NCI-H446 treated with DMSO at 0.1 percent for 48 hours (cell line): Measurements from ENCODE around the gene SMG6.
"Not testable (repeated sequence)": the region's sequence is repeated elsewhere in the genome, so short reads cannot be mapped to it uniquely, and the experiment has no call there.

ENCODE experiments used
- DNase-seq: peaks from one replicate; lab custom pipeline; 2025; lab: John Stamatoyannopoulos, UW

Gene SMG6

DNA sequence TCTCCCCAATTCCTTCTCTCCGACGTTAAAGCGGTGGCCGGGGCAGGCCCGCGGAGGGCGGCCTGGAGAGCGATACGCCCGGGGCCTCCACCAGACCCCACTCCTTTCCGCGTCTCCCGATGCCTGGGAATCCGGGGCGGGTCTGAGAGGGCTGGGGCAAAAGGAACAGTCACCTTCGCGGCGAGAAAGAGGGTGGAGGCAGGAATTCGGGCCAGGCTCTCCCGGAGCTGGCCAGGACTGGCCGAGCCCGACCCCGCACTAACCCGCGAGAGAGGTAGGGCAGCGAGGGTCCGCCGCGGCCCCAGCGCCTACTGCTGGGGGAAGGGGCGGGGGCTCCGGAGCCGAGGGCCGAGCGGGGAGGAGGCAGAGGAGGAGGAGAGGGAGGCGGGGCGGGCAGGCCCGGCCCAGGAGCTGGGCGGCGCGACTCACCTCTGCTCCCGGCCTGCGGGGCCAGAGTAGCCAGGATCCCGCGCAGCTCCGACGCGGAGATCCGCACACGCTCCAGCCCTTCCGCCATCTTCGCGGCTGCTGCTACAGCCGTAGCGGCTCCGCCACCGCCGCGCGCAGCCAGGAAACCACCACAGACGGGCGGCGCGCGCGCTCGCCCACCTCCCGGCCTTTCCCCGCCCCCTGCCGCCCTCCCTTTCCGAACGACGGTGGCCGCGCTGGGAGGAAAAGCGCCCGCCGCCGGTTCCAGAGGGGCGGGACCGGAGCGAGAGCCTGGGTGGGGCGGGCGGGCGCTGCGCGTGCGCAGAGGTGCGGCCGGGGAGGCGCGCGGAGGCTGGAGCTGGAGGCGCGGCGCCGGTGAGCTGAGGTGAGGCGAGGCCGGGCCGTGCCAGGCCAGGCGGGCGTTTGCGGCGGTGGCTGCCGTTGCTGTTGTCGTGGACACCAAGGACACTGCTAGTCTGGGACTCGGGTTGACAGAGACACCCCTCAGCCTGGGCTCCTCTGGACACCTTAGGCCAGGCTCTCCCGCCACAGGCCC is at the start of gene SMG6, which contains the start of gene SRR:
Gene SMG6, minus strand, starts transcription at position 582 of the 985 bp plus-strand sequence. Its CDS starts 65 bp downstream, at position 517.
Gene SRR, plus strand, starts transcription at position 747 of the 985 bp plus-strand sequence. CDS start 11,611 bp downstream, outside the sequence.
- peak; percentile 55 for DNase-seq

- DNase-seq = no peak
Measured at GRCh38 chr17:2351269-2351668, 47.7 kb upstream of the SMG6 start.

DNA sequence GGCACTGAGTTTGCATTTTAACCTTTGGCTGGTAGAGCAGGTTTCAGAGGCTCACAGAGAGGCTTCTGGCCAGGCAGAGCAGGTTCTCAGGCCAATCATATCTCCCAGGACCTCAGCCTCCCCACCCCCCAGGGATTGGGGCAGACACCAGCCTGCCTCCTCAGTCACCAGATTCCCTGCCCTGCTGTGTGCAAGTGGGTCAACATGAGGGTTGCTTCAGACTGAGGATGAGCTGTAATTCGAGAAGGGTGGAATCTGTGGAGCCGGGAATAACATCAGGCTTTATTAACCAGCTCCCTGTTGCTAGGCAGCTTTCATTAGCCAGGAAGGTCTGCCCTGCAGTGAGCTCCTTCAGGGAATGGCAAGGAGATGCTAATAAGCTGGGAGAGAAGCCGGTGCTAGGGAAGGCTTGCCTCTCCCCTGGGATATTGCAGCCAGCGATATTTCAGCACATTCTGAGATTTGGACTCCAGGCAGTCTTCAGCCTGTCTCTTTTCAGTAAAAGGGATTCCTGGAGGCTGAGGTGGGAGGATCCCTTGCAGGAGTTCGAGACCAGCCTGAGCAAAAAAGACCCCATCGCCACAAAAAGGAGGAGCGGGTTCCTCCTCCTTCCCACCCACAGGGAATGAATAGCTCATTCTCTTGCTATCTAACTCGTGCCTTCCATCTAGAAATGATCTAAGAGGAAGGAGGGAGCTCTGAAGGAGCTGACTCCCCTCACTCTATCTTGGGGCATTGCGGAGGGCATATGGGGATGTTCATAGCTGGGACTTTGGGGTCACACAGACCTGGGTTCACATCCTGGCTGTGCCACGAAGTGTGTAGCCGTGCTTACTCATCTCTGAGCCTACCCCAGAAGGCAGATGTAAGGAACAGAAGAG is 44.5 kb upstream of the SMG6 start:
- peak; percentile 77 for DNase-seq

DNA sequence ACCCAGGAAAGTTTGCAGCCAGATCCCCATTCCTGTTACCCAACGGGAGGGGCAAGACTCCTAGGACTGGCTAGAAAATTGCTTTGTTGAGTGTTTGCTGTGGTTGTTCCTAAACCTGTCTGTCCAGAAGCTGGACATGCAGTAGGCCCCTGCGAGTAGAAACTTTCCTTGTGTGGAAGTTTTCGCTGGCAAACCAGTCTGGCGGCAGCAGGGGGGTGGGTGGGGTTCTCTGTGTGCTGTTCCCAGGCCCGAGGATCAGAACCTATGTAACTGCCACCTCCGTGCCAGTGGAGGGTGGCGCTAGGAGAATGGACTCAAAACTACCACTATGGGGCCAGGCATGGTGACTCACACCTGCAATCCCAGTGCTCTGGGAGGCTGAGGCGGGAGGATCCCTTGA is 42.9 kb upstream of the SMG6 start:
- no peak for DNase-seq

GRCh38 chr17:2344528-2344927 is 40.9 kb upstream of the SMG6 start:
- no peak for DNase-seq

GRCh38 chr17:2343421-2343820 is 39.8 kb upstream of the SMG6 start:
- DNase-seq = no peak

- DNase-seq = no peak
Measured at GRCh38 chr17:2338315-2338657, 34.7 kb upstream of the SMG6 start.

DNA sequence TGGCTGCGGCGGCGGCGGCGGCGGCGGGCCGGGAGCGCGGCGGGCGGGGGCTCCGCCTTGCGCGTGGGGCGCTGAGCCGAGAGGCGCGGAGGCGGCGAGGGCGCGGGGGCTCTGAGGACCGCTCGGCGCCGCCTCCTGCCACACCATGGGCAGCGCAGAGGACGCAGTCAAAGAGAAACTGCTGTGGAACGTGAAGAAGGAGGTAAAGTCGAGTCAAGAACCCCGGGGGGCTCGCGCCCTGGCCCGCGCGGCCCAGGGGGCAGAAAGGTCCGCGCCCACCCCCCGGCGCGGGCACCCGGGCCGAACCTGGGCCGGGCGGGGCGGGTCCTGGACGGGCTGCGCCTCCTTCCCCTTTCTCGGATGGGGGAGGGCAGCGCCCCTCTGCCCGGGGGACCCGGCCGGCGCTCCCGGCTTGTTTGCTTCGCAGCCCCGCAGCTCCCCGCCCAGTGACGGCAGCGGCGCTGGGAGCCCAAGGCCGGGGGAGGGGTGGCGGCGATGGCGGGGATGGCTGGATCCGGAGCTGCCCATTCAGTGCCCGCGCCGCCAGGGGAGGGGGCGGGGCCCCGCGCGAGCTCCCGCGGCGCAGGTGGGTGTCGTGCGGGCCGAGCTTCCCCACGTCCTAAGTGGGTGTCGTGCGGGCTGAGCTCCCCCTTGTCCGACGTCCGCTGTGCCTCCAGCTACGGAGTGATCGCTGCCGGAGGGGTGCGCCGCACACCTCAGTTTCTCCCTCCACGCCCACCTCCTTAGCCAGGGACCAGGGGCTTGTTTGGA is 34.1 kb upstream of the SMG6 start:
- DNase-seq = no peak

GRCh38 chr17:2336852-2337543 is 33.4 kb upstream of the SMG6 start, which contains the start of gene SGSM2:
Gene SGSM2, plus strand, starts transcription at chr17:2337501. Its CDS starts 188 bp downstream, at chr17:2337689.
- peak; percentile 48 for DNase-seq

DNA sequence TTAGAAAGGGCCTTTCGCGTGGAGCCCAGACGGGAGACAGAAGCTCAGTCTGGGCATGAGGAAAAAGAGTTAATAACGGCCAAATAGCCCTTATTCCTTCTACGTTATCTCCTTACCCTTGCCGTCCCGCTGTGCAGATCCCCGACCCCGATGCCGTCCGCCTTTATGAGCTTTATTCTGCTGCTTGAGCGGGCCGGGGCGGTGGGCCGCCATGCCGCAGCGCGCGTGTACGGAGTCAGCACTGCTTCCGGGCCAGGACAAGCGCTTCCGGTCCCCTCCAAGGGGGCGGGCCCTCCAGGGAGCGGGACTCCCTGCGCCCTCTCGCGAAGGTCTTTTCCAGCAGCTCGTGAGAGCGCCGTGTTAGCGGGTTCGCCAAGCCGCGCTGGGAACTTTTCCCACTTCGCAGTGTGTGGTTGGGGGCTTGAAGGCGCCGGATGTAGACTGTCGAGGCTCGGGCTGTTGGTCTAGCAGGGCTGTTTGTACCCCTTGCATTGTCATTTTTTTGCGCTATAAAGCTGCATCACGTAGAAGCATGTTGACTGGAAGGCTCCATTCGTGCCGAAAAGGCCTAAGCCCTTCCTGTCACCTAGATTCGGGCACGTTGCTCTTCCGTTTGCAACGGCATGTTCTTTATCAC is 32.7 kb upstream of the SMG6 start, which contains the start of gene TSR1:
Gene TSR1, minus strand, starts transcription at position 243 of the 637 bp plus-strand sequence. Its CDS starts 30 bp downstream, at position 213.
- peak; percentile 65 for DNase-seq

DNA sequence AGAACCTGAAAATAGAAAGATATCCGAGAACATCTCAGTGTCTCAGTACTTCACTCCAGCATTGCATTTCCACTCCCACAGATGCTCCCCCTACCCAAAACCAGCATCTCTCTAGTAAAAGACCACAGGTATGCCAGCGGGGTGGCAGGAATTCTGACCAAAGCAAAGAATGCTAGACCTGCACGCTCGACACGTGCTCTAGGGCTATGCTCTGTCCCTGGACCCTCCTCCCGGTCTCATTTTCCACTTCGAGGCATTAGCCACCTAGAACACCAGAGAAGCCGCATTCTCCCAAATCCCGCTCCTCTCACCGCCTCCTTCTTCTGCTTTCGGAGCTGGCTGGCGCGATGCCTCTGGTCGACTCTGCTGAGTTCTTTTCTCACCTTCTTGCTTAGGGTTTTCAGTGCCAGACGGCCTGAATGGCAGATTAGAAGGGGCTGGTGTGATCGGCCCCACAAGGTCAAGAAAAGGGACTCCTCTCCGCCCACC is 32.2 kb upstream of the SMG6 start:
- no peak for DNase-seq

DNA sequence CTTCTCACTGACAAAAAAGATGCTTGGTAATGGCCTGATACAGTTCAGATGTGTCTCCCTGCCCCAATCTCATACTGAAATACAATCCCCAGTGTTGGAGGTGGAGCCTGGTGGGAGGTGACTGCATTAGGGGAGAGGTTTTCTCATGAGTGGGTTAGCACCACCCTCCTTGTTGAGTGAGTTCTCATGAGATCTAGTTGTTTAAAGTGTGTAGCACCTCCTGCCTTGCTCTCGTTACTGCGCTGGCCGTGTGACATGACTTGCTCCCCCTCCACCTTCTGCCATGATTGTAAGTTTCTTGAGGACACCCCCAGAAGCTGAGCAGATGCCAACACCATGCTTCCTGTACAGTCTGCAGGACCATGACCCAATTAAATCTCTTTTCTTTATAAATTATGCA is 27.7 kb upstream of the SMG6 start:
- no peak for DNase-seq

GRCh38 chr17:2323629-2324314 is 20.2 kb upstream of the SMG6 start:
- DNase-seq = no peak

DNA sequence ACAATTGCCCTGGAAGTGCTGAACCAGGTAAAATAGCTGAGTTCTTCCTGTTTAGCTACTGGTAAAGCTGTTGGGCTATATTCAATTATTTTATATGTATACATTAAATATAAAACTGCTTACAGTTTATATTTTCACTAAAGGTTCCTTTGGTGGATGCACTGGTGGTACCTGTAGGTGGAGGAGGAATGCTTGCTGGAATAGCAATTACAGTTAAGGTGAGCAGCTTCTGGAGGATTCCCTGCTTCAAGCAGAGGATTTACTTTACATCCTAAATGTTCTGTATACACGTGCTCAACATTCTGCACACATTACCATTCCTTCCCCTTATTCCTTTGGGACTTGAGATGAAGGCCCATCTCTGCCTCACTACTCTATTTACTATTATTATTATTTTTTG is 17.8 kb upstream of the SMG6 start:
- no peak for DNase-seq

DNA sequence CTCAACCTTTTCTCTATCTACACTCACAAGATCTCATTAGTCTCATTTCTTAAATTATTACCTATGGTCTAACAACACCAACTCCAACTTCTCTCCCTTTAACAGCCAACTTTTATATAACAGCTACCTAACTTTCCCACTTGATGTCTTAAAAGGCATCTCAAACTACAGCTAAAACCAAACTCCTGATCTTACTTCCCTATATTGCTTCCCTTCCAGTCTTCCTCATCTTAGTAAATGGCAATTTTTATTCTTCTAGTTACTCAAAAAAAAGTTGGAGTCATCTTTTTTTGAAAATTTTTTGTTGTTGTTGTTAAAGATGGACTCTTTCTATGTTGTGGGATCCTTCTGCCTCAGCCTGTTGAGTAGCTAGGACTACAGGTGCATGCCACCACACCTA is 15.5 kb upstream of the SMG6 start:
- DNase-seq = no peak

- DNase-seq = no peak
Measured at GRCh38 chr17:2317796-2318195, 14.2 kb upstream of the SMG6 start.

GRCh38 chr17:2316916-2317205 is 13.3 kb upstream of the SMG6 start:
- DNase-seq = not testable (repeated sequence)

- DNase-seq = no peak
Measured at GRCh38 chr17:2312736-2313135, 9.2 kb upstream of the SMG6 start.

GRCh38 chr17:2309338-2310154 is 6.0 kb upstream of the SMG6 start:
- DNase-seq = no peak
